ENCODE data around the gene MUC20.

DNA sequence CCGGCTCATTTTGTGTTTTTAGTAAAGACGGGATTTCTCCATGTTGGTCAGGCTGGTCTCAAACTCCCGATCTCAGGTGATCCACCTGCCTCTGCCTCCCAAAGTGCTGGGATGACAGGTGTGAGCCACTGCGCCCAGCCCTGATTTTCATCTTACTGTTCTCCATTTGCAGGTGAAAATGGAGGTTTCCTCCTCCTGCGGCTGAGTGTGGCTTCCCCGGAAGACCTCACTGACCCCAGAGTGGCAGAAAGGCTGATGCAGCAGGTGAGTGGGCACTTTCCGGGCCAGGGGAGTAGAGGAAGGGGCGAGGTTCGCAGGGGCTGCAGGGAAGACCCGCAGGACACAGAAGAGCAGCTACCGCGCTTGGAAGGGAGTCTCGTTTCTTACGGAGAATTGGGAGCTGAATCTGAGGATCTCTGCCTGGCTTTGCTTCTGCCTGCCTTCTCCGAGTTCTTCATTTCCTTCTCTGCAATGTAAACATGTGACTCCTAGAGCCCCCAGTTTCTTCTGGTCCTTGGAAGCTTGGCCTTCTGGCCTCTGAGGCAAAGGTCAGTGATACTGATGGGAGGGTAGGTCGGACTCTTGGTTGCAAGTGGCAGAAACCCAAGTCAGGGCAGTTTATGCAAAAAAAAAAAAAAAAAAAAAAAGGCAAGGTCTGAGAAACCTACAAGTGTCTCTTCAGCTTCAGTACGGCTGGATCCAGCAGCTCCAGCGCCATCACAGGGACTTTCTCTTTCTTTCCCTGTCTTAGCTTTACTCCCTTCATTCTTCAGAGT is 8.9 kb downstream of the MUC20 start:
- TF ChIP-seq, protein P1, sequence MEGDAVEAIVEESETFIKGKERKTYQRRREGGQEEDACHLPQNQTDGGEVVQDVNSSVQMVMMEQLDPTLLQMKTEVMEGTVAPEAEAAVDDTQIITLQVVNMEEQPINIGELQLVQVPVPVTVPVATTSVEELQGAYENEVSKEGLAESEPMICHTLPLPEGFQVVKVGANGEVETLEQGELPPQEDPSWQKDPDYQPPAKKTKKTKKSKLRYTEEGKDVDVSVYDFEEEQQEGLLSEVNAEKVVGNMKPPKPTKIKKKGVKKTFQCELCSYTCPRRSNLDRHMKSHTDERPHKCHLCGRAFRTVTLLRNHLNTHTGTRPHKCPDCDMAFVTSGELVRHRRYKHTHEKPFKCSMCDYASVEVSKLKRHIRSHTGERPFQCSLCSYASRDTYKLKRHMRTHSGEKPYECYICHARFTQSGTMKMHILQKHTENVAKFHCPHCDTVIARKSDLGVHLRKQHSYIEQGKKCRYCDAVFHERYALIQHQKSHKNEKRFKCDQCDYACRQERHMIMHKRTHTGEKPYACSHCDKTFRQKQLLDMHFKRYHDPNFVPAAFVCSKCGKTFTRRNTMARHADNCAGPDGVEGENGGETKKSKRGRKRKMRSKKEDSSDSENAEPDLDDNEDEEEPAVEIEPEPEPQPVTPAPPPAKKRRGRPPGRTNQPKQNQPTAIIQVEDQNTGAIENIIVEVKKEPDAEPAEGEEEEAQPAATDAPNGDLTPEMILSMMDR (IDR thresholded peaks at IDR 0.05; ENCODE audit: low read depth, low read length): no peak
- TF ChIP-seq, protein P2, sequence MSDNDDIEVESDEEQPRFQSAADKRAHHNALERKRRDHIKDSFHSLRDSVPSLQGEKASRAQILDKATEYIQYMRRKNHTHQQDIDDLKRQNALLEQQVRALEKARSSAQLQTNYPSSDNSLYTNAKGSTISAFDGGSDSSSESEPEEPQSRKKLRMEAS (IDR thresholded peaks at IDR 0.05; ENCODE audit: low read depth, low read length): no peak

Measured in NB4 (cell line).